Measurements from ENCODE around the gene ABCB1.

GRCh38 chr7:87609916-87610315 is 9.2 kb upstream of the ABCB1 start:
- no peak for TF ChIP-seq EP300 (IDR thresholded peaks at IDR 0.05; ENCODE audit: low read depth in 2 of 2, low read length in 2 of 2)
- TF ChIP-seq EP300 (CRISPR knock-in tag; IDR thresholded peaks at IDR 0.05; ENCODE audit: borderline replicate concordance) = no peak
- TF ChIP-seq ZNF816 (CRISPR knock-in tag; IDR thresholded peaks at IDR 0.05; ENCODE audit: borderline replicate concordance) = no peak
- no peak for TF ChIP-seq ZNF180 (CRISPR knock-in tag; IDR thresholded peaks at IDR 0.05; ENCODE audit: borderline replicate concordance, low read depth)
- TF ChIP-seq, protein P1, sequence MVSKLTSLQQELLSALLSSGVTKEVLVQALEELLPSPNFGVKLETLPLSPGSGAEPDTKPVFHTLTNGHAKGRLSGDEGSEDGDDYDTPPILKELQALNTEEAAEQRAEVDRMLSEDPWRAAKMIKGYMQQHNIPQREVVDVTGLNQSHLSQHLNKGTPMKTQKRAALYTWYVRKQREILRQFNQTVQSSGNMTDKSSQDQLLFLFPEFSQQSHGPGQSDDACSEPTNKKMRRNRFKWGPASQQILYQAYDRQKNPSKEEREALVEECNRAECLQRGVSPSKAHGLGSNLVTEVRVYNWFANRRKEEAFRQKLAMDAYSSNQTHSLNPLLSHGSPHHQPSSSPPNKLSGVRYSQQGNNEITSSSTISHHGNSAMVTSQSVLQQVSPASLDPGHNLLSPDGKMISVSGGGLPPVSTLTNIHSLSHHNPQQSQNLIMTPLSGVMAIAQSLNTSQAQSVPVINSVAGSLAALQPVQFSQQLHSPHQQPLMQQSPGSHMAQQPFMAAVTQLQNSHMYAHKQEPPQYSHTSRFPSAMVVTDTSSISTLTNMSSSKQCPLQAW (CRISPR knock-in tag; IDR thresholded peaks at IDR 0.05) = no peak
- TF ChIP-seq SIN3A (IDR thresholded peaks at IDR 0.05; ENCODE audit: borderline replicate concordance, low read depth, low read length) = no peak
- TF ChIP-seq, protein P2, sequence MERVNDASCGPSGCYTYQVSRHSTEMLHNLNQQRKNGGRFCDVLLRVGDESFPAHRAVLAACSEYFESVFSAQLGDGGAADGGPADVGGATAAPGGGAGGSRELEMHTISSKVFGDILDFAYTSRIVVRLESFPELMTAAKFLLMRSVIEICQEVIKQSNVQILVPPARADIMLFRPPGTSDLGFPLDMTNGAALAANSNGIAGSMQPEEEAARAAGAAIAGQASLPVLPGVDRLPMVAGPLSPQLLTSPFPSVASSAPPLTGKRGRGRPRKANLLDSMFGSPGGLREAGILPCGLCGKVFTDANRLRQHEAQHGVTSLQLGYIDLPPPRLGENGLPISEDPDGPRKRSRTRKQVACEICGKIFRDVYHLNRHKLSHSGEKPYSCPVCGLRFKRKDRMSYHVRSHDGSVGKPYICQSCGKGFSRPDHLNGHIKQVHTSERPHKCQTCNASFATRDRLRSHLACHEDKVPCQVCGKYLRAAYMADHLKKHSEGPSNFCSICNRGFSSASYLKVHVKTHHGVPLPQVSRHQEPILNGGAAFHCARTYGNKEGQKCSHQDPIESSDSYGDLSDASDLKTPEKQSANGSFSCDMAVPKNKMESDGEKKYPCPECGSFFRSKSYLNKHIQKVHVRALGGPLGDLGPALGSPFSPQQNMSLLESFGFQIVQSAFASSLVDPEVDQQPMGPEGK (CRISPR knock-in tag; IDR thresholded peaks at IDR 0.05) = no peak
- no peak for TF ChIP-seq USF2 (IDR thresholded peaks at IDR 0.05; ENCODE audit: low read depth, low read length)
- no peak for TF ChIP-seq USF2 (CRISPR knock-in tag; IDR thresholded peaks at IDR 0.05; ENCODE audit: borderline replicate concordance)
- TF ChIP-seq PHF8 (CRISPR knock-in tag; IDR thresholded peaks at IDR 0.05) = no peak
- no peak for TF ChIP-seq MLLT10 (CRISPR knock-in tag; IDR thresholded peaks at IDR 0.05)
